Psoas muscle (tissue), 8 donors: ENCODE data around the gene SCRT2. TPM values are rescaled to one million over a fixed set of nuclear protein-coding genes. Genes with fewer than 3 reads are reported as not detected.

Source experiments
- ATAC-seq, 4 donors: fragments of 200-7000 bp; cut with Tn5 transposase; one replicate each; pipeline ENCODE4 v1.9.1; 2020; ENCODE audit warnings: moderate library complexity in 3 of 4, mild to moderate bottlenecking in 2 of 4
- DNase-seq, 2 donors: peaks; one replicate each; pipeline ENCODE4 v3.0.0-alpha.2; 2020
- H3K27ac ChIP-seq: fragments of 200-600 bp; one replicate; pipeline ENCODE4 v1.8.0; 2022
- H3K27me3 ChIP-seq, 3 donors: fragments of 200-600 bp in 1 of 3; one replicate each; pipeline versions ENCODE4 v1.6.1 to v1.8.0; 2013 to 2022; ENCODE audit warnings: low read length in 2 of 3, mild to moderate bottlenecking in 2 of 3, moderate library complexity in 1 of 3; ENCODE audit not compliant: insufficient read depth in 3 of 3
- H3K36me3 ChIP-seq, 2 donors: fragments of 200-600 bp in 1 of 2; one replicate each; pipeline versions ENCODE4 v1.6.1 to v1.8.0; 2013 to 2022; ENCODE audit warnings: low read depth in 1 of 2, mild to moderate bottlenecking in 1 of 2, moderate library complexity in 1 of 2; ENCODE audit not compliant: insufficient read depth in 1 of 2
- H3K4me1 ChIP-seq: fragments of 200-600 bp; one replicate; pipeline ENCODE4 v1.8.0; 2022
- H3K4me3 ChIP-seq: fragments of 200-600 bp; one replicate; pipeline ENCODE4 v1.8.0; 2022; ENCODE audit warnings: mild to moderate bottlenecking
- H3K9me3 ChIP-seq: fragments of 200-600 bp; one replicate; pipeline ENCODE4 v1.8.0; 2022
- CTCF ChIP-seq: fragments of 200-600 bp; IDR thresholded peaks from one replicate; pipeline ENCODE4 v1.8.0; 2022; ENCODE audit warnings: antibody characterized with exemption
- WGBS, 3 donors: extraction: QIAGEN DNeasy Blood & Tissue Kit; methylation state at CpG; one replicate each; pipeline versions ENCODE4 v1.1.6 to v1.1.7; 2013; 5-methylcytosine and 5-hydroxymethylcytosine counted together
- intact Hi-C, 2 donors: fragments of 100-400 bp; cut with DNase I; formaldehyde crosslinking; loops; one replicate each; pipeline versions ENCODE4 v1.11.0 to v1.14.2; 2022
- polyA plus RNA-seq, 3 donors: library from polyadenylated mRNA; stranded (reverse); fragments of 200-250 nt; gene quantifications; one replicate each; pipeline ENCODE4 v1.2.3, GENCODE V29; 2013
- total RNA-seq, 4 donors: library from RNA; stranded (reverse); fragmentation: NEBNext Ultra II Directional in 2 of 4; extraction: Animal tissue kit (Norgen Biotek cat#: 25700) in 2 of 4; gene quantifications; one replicate each; pipeline versions ENCODE4 v1.2.1 to v1.2.4, GENCODE V29; 2021 to 2023
- donor health status: healthy with polysubstance abuse.
- donor health status: DM: no; HTN: no; CAD: no; lungs with moderate emphysema.
- donor health status: Bipolar disorder and iron deficiency.
- donor health status: healthy.
- donor health status: DM: yes; HTN: yes; CAD: no.
- donor health status: DM: no; HTN: no; CAD: no.
- donor health status: DM: no; HTN: no; CAD: no.
- donor health status: DM: yes; HTN: yes; CAD: no.

The SCRT2 gene
- total and polyA plus RNA-seq, 7 donors: not detected

- DNase-seq: no peak
- Histone ChIP-seq H3K9me3 (no peaks in the 10 kb centered on the region), H3K27ac (no peak overlapping the region), H3K4me1 (no peaks in the 10 kb centered on the region), H3K27me3 (peaks cover 0 to 8% (median 3%) of the 10 kb centered on the region in 3 donors), H3K4me3 (no peak overlapping the region), H3K36me3 (no peaks in the 10 kb centered on the region)
- TF ChIP-seq CTCF: no peak
- intact Hi-C loops: no loop called here
- 71 to 74% (median 73%) methylated on average over 6 of the region's 6 CpGs for WGBS, 3 donors
- ATAC-seq: no peak
Measured at GRCh38 chr20:689348-689747, 13.7 kb upstream of the SCRT2 start.

DNA sequence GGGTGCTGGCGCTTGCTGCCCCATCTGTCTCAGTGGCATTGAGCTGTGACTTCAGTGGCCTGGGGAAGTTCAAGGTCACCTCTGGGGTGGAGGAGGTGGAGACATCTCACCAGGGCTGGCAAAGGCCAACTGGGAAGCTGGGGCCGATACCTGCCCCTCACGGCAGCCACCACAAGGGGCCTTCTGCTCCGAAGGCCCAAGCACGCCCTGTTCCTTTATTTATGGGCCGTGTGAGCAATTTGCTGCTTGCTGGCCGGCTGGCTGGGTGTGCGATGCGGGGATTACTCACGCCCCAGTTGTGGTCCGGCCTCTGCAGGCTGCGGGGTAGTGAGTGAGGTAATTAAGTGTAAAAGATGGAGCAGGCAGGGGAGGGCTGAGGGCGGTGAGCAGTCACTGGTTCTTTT, 13.2 kb upstream of the SCRT2 start:
- no peak for DNase-seq
- ATAC-seq: no peak
- no peaks in the 10 kb centered on the region for H3K36me3 ChIP-seq
- intact Hi-C loops: no loop called here
- no peak for TF ChIP-seq CTCF
- no peaks in the 10 kb centered on the region for H3K4me1 ChIP-seq
- H3K27me3 ChIP-seq: peaks cover 0 to 8% (median 2%) of the 10 kb centered on the region in 3 donors
- no peak overlapping the region for H3K4me3 ChIP-seq
- H3K9me3 ChIP-seq: no peaks in the 10 kb centered on the region
- 17 to 22% (median 19%) methylated on average over 13 of the region's 13 CpGs for WGBS, 3 donors
- H3K27ac ChIP-seq: no peak overlapping the region

DNA sequence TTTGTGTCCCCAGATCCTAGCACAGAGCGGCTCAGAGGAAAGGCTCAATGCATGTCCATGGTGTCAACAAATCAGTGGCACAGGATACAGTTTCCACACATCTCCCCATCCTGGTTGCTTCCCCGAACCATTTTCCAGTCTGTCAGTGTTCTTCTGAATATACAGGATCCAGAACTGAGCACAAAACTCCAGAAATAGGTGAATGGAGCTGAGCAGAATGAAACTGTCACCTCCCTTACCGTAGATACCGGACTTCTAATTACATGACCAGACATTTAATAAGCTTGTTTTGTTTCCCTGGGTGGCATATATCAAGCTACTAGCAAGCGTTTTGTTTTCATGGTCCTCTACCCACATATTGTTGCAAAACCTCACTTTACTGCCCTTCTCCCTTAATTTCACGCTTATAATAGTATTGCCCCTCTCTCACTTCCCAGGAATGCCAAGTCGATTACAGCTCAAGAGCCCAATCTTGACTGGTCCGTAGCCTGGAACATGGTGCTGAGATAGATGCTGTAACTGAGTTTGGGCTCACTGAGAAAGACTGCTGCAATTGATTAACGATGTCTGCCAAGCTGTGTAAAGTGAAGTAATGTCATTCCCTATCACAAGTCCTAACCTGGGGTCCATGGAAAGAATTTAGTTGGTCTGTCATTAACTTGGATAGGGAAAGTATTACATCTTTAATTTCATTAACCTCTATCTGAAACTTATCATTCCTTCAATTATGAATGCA, 12.0 kb upstream of the SCRT2 start:
- H3K27ac ChIP-seq: no peak overlapping the region
- 59 to 65% (median 60%) methylated on average over 9 of the region's 9 CpGs for WGBS, 3 donors

GRCh38 chr20:684676-685319, 9.2 kb upstream of the SCRT2 start:
- no peak overlapping the region for H3K4me3 ChIP-seq
- peaks cover 0 to 29% (median 3%) of the 10 kb centered on the region in 3 donors for H3K27me3 ChIP-seq
- no peak for ATAC-seq
- H3K27ac ChIP-seq: no peak overlapping the region
- no peaks in the 10 kb centered on the region for H3K9me3 ChIP-seq
- no peaks in the 10 kb centered on the region for H3K4me1 ChIP-seq
- intact Hi-C loops: no loop called here
- DNase-seq: no peak
- no peaks in the 10 kb centered on the region for H3K36me3 ChIP-seq
- TF ChIP-seq CTCF: no peak
- WGBS, 3 donors: 49 to 70% (median 64%) methylated on average over 4 of the region's 4 CpGs

More for the DNA sequence above, 12.0 kb upstream of the SCRT2 start:
- H3K4me3 ChIP-seq: no peak overlapping the region
- DNase-seq: no peak
- intact Hi-C loops: no loop called here
- H3K36me3 ChIP-seq: no peaks in the 10 kb centered on the region
- no peak for TF ChIP-seq CTCF
- H3K9me3 ChIP-seq: no peaks in the 10 kb centered on the region
- no peak for ATAC-seq
- H3K4me1 ChIP-seq: no peaks in the 10 kb centered on the region
- H3K27me3 ChIP-seq: peaks cover 0 to 14% (median 3%) of the 10 kb centered on the region in 3 donors
